ENCODE measurements around the gene NDUFA5. TPM values are rescaled to one million over a fixed set of nuclear protein-coding genes. Genes with fewer than 3 reads are reported as not detected.

NDUFA5 gene
- total RNA-seq, 4 donors from 2014 or later, result 70.7 to 109 (median 79.7) TPM

DNA sequence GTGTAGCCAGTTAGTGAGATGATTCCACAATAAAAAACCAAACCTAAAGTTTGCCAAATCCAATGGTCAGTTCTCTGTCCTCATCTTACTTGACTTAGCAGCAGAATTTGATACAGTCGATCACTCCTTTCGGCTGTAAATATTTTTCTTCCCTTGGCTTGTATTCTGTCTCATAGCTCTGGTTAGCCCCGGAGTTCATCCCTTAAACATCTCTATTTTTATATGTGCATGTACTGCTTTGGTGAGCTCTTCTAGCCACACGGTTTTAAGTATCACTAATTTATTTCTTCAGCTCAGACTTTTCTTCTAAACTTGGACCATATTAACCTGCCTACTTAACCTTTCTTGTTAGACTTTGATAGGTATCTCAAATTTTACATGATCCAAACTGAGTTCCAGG is 26.2 kb upstream of the NDUFA5 start:
- no peak for TF ChIP-seq EP300 (IDR thresholded peaks at IDR 0.05)
- TF ChIP-seq, protein P1, sequence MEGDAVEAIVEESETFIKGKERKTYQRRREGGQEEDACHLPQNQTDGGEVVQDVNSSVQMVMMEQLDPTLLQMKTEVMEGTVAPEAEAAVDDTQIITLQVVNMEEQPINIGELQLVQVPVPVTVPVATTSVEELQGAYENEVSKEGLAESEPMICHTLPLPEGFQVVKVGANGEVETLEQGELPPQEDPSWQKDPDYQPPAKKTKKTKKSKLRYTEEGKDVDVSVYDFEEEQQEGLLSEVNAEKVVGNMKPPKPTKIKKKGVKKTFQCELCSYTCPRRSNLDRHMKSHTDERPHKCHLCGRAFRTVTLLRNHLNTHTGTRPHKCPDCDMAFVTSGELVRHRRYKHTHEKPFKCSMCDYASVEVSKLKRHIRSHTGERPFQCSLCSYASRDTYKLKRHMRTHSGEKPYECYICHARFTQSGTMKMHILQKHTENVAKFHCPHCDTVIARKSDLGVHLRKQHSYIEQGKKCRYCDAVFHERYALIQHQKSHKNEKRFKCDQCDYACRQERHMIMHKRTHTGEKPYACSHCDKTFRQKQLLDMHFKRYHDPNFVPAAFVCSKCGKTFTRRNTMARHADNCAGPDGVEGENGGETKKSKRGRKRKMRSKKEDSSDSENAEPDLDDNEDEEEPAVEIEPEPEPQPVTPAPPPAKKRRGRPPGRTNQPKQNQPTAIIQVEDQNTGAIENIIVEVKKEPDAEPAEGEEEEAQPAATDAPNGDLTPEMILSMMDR (IDR thresholded peaks at IDR 0.05), result no peak
- no peak for TF ChIP-seq POLR2A (IDR thresholded peaks at IDR 0.05; ENCODE audit: low read depth)
- no peak for TF ChIP-seq POLR2AphosphoS5 (IDR thresholded peaks at IDR 0.05)
- Histone ChIP-seq H3K27me3 (no peaks in the 10 kb centered on the region), H3K36me3 (no peaks in the 10 kb centered on the region), H3K4me1 (no peaks in the 10 kb centered on the region), H3K4me3 (no peak overlapping the region), H3K27ac (replicated peaks in 1 of 4) (no peak overlapping the region), H3K9me3 (no peaks in the 10 kb centered on the region)
- intact Hi-C loops (cut with DNase I), result loop anchor here (5.0 to 10.0 kb wide), 2 partner anchors 118 to 281 kb away; no protein-coding TSS in a partner anchor
- WGBS, result 91% methylated on average over 4 of the region's 4 CpGs
- no peak for DNase-seq (ENCODE audit: extremely low spot score)

DNA sequence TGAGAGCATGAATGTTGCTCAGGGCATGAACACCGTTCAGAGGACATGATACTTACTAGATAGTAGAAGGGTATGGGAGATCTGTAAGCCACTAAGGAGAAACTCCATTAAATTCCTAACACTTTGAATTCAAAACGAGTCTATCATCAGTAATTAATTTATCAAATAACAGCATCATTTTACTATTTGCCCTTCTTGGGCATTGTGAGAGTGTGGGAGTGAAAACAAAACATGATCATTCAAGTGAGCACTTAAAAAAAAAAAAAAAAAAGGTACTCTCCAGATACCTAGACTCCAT is 23.5 kb upstream of the NDUFA5 start:
- TF ChIP-seq, protein P1 (IDR thresholded peaks at IDR 0.05), result no peak
- TF ChIP-seq EP300 (IDR thresholded peaks at IDR 0.05), result no peak
- TF ChIP-seq POLR2AphosphoS5 (IDR thresholded peaks at IDR 0.05), result no peak
- 30% methylated on average over 2 of the region's 2 CpGs for WGBS
- H3K4me3 ChIP-seq, result no peak overlapping the region
- no peak overlapping the region for H3K27ac ChIP-seq (replicated peaks in 1 of 4)
- H3K36me3 ChIP-seq, result no peaks in the 10 kb centered on the region
- no peak for DNase-seq (ENCODE audit: extremely low spot score)
- H3K27me3 ChIP-seq, result no peaks in the 10 kb centered on the region
- H3K4me1 ChIP-seq, result no peaks in the 10 kb centered on the region
- intact Hi-C loops (cut with DNase I), result loop anchor here (5.0 to 10.0 kb wide), 2 partner anchors 121 to 284 kb away; no protein-coding TSS in a partner anchor
- no peaks in the 10 kb centered on the region for H3K9me3 ChIP-seq

DNA sequence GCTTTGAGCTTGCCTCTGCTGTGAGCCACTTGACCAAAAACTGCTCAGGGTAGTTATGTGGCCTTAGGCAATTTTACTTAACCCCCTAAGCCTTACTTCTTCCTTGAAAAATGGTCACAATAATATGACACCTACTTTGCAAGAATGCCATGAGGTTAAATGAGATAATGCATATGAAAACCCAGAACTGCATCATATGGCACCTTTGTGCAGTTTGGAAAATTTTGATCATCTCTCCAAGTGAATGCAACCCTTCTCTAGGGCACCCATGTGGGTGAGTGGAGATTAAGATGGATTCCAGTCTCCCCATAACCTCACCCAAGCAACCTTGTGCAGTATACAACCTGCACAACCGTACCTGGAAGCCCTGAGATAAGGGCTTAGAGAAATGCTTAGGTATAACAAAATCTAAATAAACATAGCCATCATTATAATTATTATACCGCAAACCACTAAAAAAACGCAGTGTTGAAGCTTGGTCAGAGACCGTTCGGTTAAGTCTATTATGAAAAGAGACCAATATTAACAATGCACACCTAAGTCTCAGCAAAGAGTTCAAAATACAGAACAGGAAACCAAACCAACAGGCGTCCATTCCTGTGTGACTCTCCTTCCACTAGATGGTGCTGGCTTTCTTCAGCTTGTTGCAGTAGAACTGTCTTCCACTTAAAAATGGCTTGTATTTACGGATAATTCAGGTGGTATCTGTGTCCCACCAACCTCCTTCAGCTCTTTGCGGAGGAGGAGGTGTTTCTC is 23.0 kb upstream of the NDUFA5 start:
- intact Hi-C loops (cut with DNase I), result loop anchor here (5.0 to 10.0 kb wide), 2 partner anchors 122 to 284 kb away; no protein-coding TSS in a partner anchor
- H3K9me3 ChIP-seq, result no peaks in the 10 kb centered on the region
- no peaks in the 10 kb centered on the region for H3K27me3 ChIP-seq
- H3K4me3 ChIP-seq, result no peak overlapping the region
- H3K27ac ChIP-seq (replicated peaks in 1 of 4), result no peak overlapping the region
- H3K36me3 ChIP-seq, result no peaks in the 10 kb centered on the region
- DNase-seq (ENCODE audit: extremely low spot score), result no peak
- no peaks in the 10 kb centered on the region for H3K4me1 ChIP-seq
- TF ChIP-seq POLR2A (IDR thresholded peaks at IDR 0.05; ENCODE audit: low read depth) (no peak), POLR2AphosphoS5 (IDR thresholded peaks at IDR 0.05) (no peak)
- TF ChIP-seq, protein P1 (IDR thresholded peaks at IDR 0.05), result peak; percentile 44 to 67 (median 47)
- 24% methylated on average over 8 of the region's 8 CpGs for WGBS

DNA sequence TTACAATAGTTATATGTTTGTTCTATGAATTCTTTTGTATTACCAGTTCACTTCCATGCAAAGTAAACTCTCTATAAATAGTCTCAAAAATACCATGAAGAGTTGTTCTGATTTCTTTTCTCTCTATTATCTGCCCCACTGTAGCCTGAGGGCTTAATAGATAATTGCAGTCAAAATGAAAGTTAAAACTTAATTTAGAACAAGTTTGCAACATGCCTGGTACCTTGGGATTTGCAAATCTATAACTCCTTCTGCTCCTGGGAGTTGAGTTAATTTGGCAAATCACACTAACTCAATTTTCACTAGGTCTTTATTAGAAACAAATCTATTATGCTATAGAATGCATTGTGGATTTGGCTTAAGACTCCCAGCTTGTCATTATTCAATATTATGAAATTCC is 21.8 kb upstream of the NDUFA5 start:
- intact Hi-C loops (cut with DNase I), result no loop called here
- TF ChIP-seq POLR2A (IDR thresholded peaks at IDR 0.05; ENCODE audit: low read depth), result no peak
- TF ChIP-seq, protein P1 (IDR thresholded peaks at IDR 0.05), result no peak
- TF ChIP-seq EP300 (IDR thresholded peaks at IDR 0.05), result no peak
- no peak for TF ChIP-seq POLR2AphosphoS5 (IDR thresholded peaks at IDR 0.05)
- DNase-seq (ENCODE audit: extremely low spot score), result no peak
- H3K9me3 ChIP-seq, result no peaks in the 10 kb centered on the region
- H3K27ac ChIP-seq (replicated peaks in 1 of 4), result no peak overlapping the region
- H3K36me3 ChIP-seq, result no peaks in the 10 kb centered on the region
- no peaks in the 10 kb centered on the region for H3K4me1 ChIP-seq
- no peak overlapping the region for H3K4me3 ChIP-seq
- H3K27me3 ChIP-seq, result no peaks in the 10 kb centered on the region
